ENCODE measurements around the gene GPR158.

Gene GPR158

GRCh38 chr10:25604591-25604990, 429.8 kb downstream of the GPR158 start:
- DNase-seq = no peak

GRCh38 chr10:25614652-25615051, 439.9 kb downstream of the GPR158 start:
- DNase-seq = no peak

- DNase-seq = no peak
Observed at GRCh38 chr10:25615926-25616325, 441.1 kb downstream of the GPR158 start.

- DNase-seq = no peak
Observed at GRCh38 chr10:25616903-25617592, 442.2 kb downstream of the GPR158 start.

GRCh38 chr10:25627606-25628005, 452.8 kb downstream of the GPR158 start:
- DNase-seq = no peak

GRCh38 chr10:25629333-25629732, 454.5 kb downstream of the GPR158 start:
- DNase-seq = no peak

- DNase-seq = no peak
Observed at GRCh38 chr10:25631471-25631870, 456.7 kb downstream of the GPR158 start.

GRCh38 chr10:25632802-25633201, 458.0 kb downstream of the GPR158 start:
- no peak for DNase-seq

GRCh38 chr10:25633542-25633941, 458.7 kb downstream of the GPR158 start:
- DNase-seq = no peak

- DNase-seq = no peak
Observed at GRCh38 chr10:25639646-25640045, 464.8 kb downstream of the GPR158 start.

- no peak for DNase-seq
Observed at GRCh38 chr10:25641595-25641994, 466.8 kb downstream of the GPR158 start.

GRCh38 chr10:25642721-25643120, 467.9 kb downstream of the GPR158 start:
- no peak for DNase-seq

- DNase-seq = no peak
Observed at GRCh38 chr10:25646371-25646770, 471.6 kb downstream of the GPR158 start.

- DNase-seq = no peak
Observed at GRCh38 chr10:25651534-25651933, 476.7 kb downstream of the GPR158 start.
